SH-SY5Y (cell line): ENCODE results near the gene ARHGAP19.

Experiments used
- GATA2 ChIP-seq: IDR thresholded peaks from 2 replicates; pipeline ENCODE4 v1.6.1; 2011; ENCODE audit warnings: mild to moderate bottlenecking, low read depth, low read length
- GATA3 ChIP-seq: IDR thresholded peaks from 2 replicates; pipeline ENCODE4 v1.6.1; 2011; ENCODE audit warnings: low read depth, mild to moderate bottlenecking, low read length, moderate library complexity

GRCh38 chr10:97314671-97315070 is 22.2 kb upstream of the ARHGAP19 start:
- TF ChIP-seq GATA2: no peak
- TF ChIP-seq GATA3: no peak
